Osteoblast (primary cell): Measurements from ENCODE around the gene FLII. TPM values are rescaled to one million over a fixed set of nuclear protein-coding genes. Genes with fewer than 3 reads are reported as not detected.

Experiments
- DNase-seq: peaks from one replicate; pipeline ENCODE4 v3.0.0; 2011; ENCODE audit warnings: low spot score, mixed read lengths; ENCODE audit not compliant: insufficient read length; ENCODE audit errors: missing footprints
- H2AFZ ChIP-seq: 2 replicates; pipeline ENCODE4 v1.6.0; 2011; ENCODE audit warnings: mild to moderate bottlenecking, low read length
- H3K27ac ChIP-seq: 2 replicates; pipeline ENCODE4 v1.5.1; 2011; ENCODE audit warnings: mild to moderate bottlenecking, low read depth, low read length, moderate library complexity
- H3K27me3 ChIP-seq: 2 replicates; pipeline ENCODE4 v1.6.0; 2012; ENCODE audit warnings: mild to moderate bottlenecking, control low read depth, inconsistent platforms, low read length, moderate library complexity; ENCODE audit not compliant: insufficient read depth
- H3K36me3 ChIP-seq: 2 replicates; pipeline ENCODE4 v1.5.1; 2011; ENCODE audit warnings: mild to moderate bottlenecking, low read length, control low read depth, moderate library complexity; ENCODE audit not compliant: insufficient read depth
- H3K4me1 ChIP-seq: 2 replicates; pipeline ENCODE4 v1.5.1; 2011; ENCODE audit warnings: mild to moderate bottlenecking, low read length, control low read depth, moderate library complexity; ENCODE audit not compliant: insufficient read depth
- H3K4me2 ChIP-seq: 2 replicates; pipeline ENCODE4 v1.6.0; 2011; ENCODE audit warnings: mild to moderate bottlenecking, low read length; ENCODE audit not compliant: insufficient read depth
- H3K4me3 ChIP-seq: fragments of 200-600 bp; sonication (generic); 3 replicates; pipeline ENCODE4 v1.5.1; 2012; ENCODE audit warnings: mild to moderate bottlenecking, low read length, inconsistent platforms; ENCODE audit not compliant: insufficient read depth
- H3K79me2 ChIP-seq: 2 replicates; pipeline ENCODE4 v1.6.0; 2012; ENCODE audit warnings: mild to moderate bottlenecking, low read length, control low read depth, inconsistent platforms; ENCODE audit not compliant: insufficient read depth
- H3K9me3 ChIP-seq: 2 replicates; pipeline ENCODE4 v1.5.1; 2011; ENCODE audit warnings: low read depth, low read length, control low read depth
- H4K20me1 ChIP-seq: 2 replicates; pipeline ENCODE4 v1.6.0; 2012; ENCODE audit warnings: mild to moderate bottlenecking, low read length, control low read depth; ENCODE audit not compliant: insufficient read depth
- CTCF ChIP-seq: IDR thresholded peaks from 2 replicates; pipeline ENCODE4 v1.5.1; 2011; ENCODE audit warnings: mild to moderate bottlenecking, low read depth, low read length, moderate library complexity; ENCODE audit errors: extremely low read depth
- total RNA-seq: library from RNA; depleted of rRNA; stranded (reverse); fragments of >200 nt; gene quantifications from 2 replicates; pipeline ENCODE4 v1.2.3, GENCODE V29; 2012

FLII gene
- total RNA-seq, 1 donor = 212 TPM

GRCh38 chr17:18198530-18198929 is 60.0 kb downstream of the FLII start:
- H2AFZ ChIP-seq = no peak overlapping the region
- peaks cover 54% of the 10 kb centered on the region for H3K36me3 ChIP-seq
- no peak overlapping the region for H3K4me2 ChIP-seq
- no peak overlapping the region for H3K4me3 ChIP-seq
- H3K27ac ChIP-seq = no peak overlapping the region
- no peaks in the 10 kb centered on the region for H3K9me3 ChIP-seq
- H3K27me3 ChIP-seq = no peaks in the 10 kb centered on the region
- peak; percentile 37 for DNase-seq
- H3K4me1 ChIP-seq = no peaks in the 10 kb centered on the region
- peaks cover 92% of the 10 kb centered on the region for H3K79me2 ChIP-seq
- no peak for TF ChIP-seq CTCF
- peaks cover 78% of the 10 kb centered on the region for H4K20me1 ChIP-seq

- Histone ChIP-seq H3K27ac (no peak overlapping the region), H2AFZ (no peak overlapping the region), H3K36me3 (peaks cover 52% of the 10 kb centered on the region), H3K4me2 (no peak overlapping the region), H3K27me3 (no peaks in the 10 kb centered on the region), H3K79me2 (peaks cover 93% of the 10 kb centered on the region), H3K9me3 (no peaks in the 10 kb centered on the region), H3K4me1 (no peaks in the 10 kb centered on the region), H3K4me3 (no peak overlapping the region), H4K20me1 (peaks cover 76% of the 10 kb centered on the region)
- TF ChIP-seq CTCF = no peak
- DNase-seq = peak; percentile 31
These were observed 60.9 kb downstream of the FLII start for GRCh38 chr17:18197535-18198194.

GRCh38 chr17:18195246-18195645 is 63.3 kb downstream of the FLII start:
- peaks cover 86% of the 10 kb centered on the region for H4K20me1 ChIP-seq

More at GRCh38 chr17:18195246-18195645, 63.3 kb downstream of the FLII start:
- peak; percentile 26 for DNase-seq
- no peaks in the 10 kb centered on the region for H3K9me3 ChIP-seq
- peaks cover 56% of the 10 kb centered on the region for H3K36me3 ChIP-seq
- peaks cover 13% of the 10 kb centered on the region for H3K4me1 ChIP-seq
- no peak overlapping the region for H2AFZ ChIP-seq
- peaks cover 94% of the 10 kb centered on the region for H3K79me2 ChIP-seq
- H3K4me3 ChIP-seq = no peak overlapping the region
- no peak overlapping the region for H3K4me2 ChIP-seq
- no peaks in the 10 kb centered on the region for H3K27me3 ChIP-seq
- H3K27ac ChIP-seq = no peak overlapping the region
- TF ChIP-seq CTCF = no peak

Other genes with a start within 250 kb of the FLII start
- gene ATPAF2, start 219.6 kb downstream of the FLII start, total RNA-seq = 19.2 and 20.3 TPM in 2 replicates
- gene GID4, start 219.3 kb downstream of the FLII start, total RNA-seq = 13.0 and 13.3 TPM in 2 replicates
- 33.0 and 40.2 TPM in 2 replicates for gene DRG2, start 170.8 kb downstream of the FLII start, total RNA-seq
- gene MYO15A, start 150.0 kb downstream of the FLII start, total RNA-seq = 1.1 and 1.2 TPM in 2 replicates
- gene ALKBH5, start 74.9 kb downstream of the FLII start, total RNA-seq = 103 and 125 TPM in 2 replicates
- gene LLGL1, start 33.1 kb downstream of the FLII start, total RNA-seq = 41.0 and 50.3 TPM in 2 replicates
- 14.5 and 16.5 TPM in 2 replicates for gene MIEF2, start 1.9 kb upstream of the FLII start, total RNA-seq
- 36.2 and 39.5 TPM in 2 replicates for gene TOP3A, start 56.3 kb upstream of the FLII start, total RNA-seq
- gene SMCR8, start 56.6 kb upstream of the FLII start, total RNA-seq = 22.1 TPM in 2 replicates
- gene SHMT1, start 104.8 kb upstream of the FLII start, total RNA-seq = 19.5 and 26.5 TPM in 2 replicates
- not detected in 2 replicates for gene EVPLL, start 119.0 kb upstream of the FLII start, total RNA-seq
- not detected in 2 replicates for gene LGALS9C, start 218.1 kb upstream of the FLII start, total RNA-seq